H9 (cell line): ENCODE measurements around the gene TBC1D17. TPM values are rescaled to one million over a fixed set of nuclear protein-coding genes. Genes with fewer than 3 reads are reported as not detected.

Experiments
- DNase-seq: peaks from one replicate; pipeline ENCODE4 v3.0.0-alpha.2; 2017
- H2AFZ ChIP-seq: one replicate; pipeline ENCODE4 v1.6.1; 2013; ENCODE audit warnings: mild to moderate bottlenecking, low read length, control low read depth, moderate library complexity
- H2AK5ac ChIP-seq: 2 replicates; pipeline ENCODE4 v1.6.1; 2013; ENCODE audit warnings: low read length, control low read depth, mixed read lengths; ENCODE audit not compliant: insufficient read length
- H2BK120ac ChIP-seq: one replicate; pipeline ENCODE4 v1.6.1; 2013; ENCODE audit warnings: low read depth, mild to moderate bottlenecking, low read length, control low read depth, inconsistent platforms; ENCODE audit not compliant: poor library complexity, severe bottlenecking
- H2BK12ac ChIP-seq: 2 replicates; pipeline ENCODE4 v1.6.1; 2013; ENCODE audit warnings: low read length, control low read depth, mixed read lengths, low read depth; ENCODE audit not compliant: insufficient read length
- H2BK15ac ChIP-seq: 2 replicates; pipeline ENCODE4 v1.6.1; 2013; ENCODE audit warnings: low read depth, low read length, control low read depth
- H2BK20ac ChIP-seq: one replicate; pipeline ENCODE4 v1.6.1; 2013; ENCODE audit warnings: low read depth, mild to moderate bottlenecking, low read length, control low read depth, inconsistent platforms; ENCODE audit not compliant: poor library complexity, severe bottlenecking
- H2BK5ac ChIP-seq: 2 replicates; pipeline ENCODE4 v1.6.1; 2013; ENCODE audit warnings: low read length, control low read depth, mixed read lengths; ENCODE audit not compliant: insufficient read length
- H3K14ac ChIP-seq: 2 replicates; pipeline ENCODE4 v1.6.1; 2013; ENCODE audit warnings: low read length, control low read depth; ENCODE audit not compliant: insufficient read depth
- H3K18ac ChIP-seq: 2 replicates; pipeline ENCODE4 v1.6.1; 2013; ENCODE audit warnings: low read depth, mild to moderate bottlenecking, mixed read lengths, low read length, control low read depth; ENCODE audit not compliant: insufficient read length
- H3K23ac ChIP-seq: 2 replicates; pipeline ENCODE4 v1.6.1; 2013; ENCODE audit warnings: low read length, control low read depth, mixed read lengths, low read depth; ENCODE audit not compliant: insufficient read length
- H3K23me2 ChIP-seq: 2 replicates; pipeline ENCODE4 v1.6.1; 2013; ENCODE audit warnings: low read depth, mild to moderate bottlenecking, mixed read lengths, low read length, control low read depth; ENCODE audit not compliant: insufficient read length, poor library complexity, severe bottlenecking
- H3K27ac ChIP-seq: 2 replicates; pipeline ENCODE4 v1.5.1; 2013; ENCODE audit warnings: low read length, control low read depth, mixed read lengths, low read depth; ENCODE audit not compliant: insufficient read length
- H3K27me3 ChIP-seq: 2 replicates; pipeline ENCODE4 v1.6.1; 2013; ENCODE audit warnings: low read length, control low read depth, inconsistent platforms; ENCODE audit not compliant: insufficient read depth
- H3K4ac ChIP-seq: 2 replicates; pipeline ENCODE4 v1.6.1; 2013; ENCODE audit warnings: low read depth, mild to moderate bottlenecking, control low read depth, inconsistent platforms, low read length, moderate library complexity
- H3K4me1 ChIP-seq: 2 replicates; pipeline ENCODE4 v1.6.1; 2013; ENCODE audit warnings: low read length, control low read depth, inconsistent platforms; ENCODE audit not compliant: insufficient read depth
- H3K4me2 ChIP-seq: 2 replicates; pipeline ENCODE4 v1.6.1; 2013; ENCODE audit warnings: low read length, control low read depth, mixed read lengths; ENCODE audit not compliant: insufficient read length, insufficient read depth
- H3K56ac ChIP-seq: 2 replicates; pipeline ENCODE4 v1.6.1; 2013; ENCODE audit warnings: low read depth, mild to moderate bottlenecking, mixed read lengths, low read length, control low read depth; ENCODE audit not compliant: insufficient read length
- H3K79me1 ChIP-seq: 2 replicates; pipeline ENCODE4 v1.6.1; 2013; ENCODE audit warnings: low read depth, mild to moderate bottlenecking, moderate library complexity, low read length, control low read depth, inconsistent platforms; ENCODE audit not compliant: insufficient read depth, poor library complexity, severe bottlenecking
- H3K79me2 ChIP-seq: 2 replicates; pipeline ENCODE4 v1.6.1; 2013; ENCODE audit warnings: low read length, control low read depth, inconsistent platforms; ENCODE audit not compliant: insufficient read depth
- H3K9ac ChIP-seq: 2 replicates; pipeline ENCODE4 v1.6.1; 2013; ENCODE audit warnings: low read length, control low read depth, mixed read lengths; ENCODE audit not compliant: insufficient read length; ENCODE audit errors: extremely low read depth
- H3K9me3 ChIP-seq: one replicate; pipeline ENCODE4 v1.6.1; 2013; ENCODE audit warnings: low read depth, low read length, inconsistent platforms; ENCODE audit not compliant: control insufficient read depth
- H3T11ph ChIP-seq: one replicate; pipeline ENCODE4 v1.6.1; 2013; ENCODE audit warnings: mild to moderate bottlenecking, low read length, control low read depth, inconsistent platforms
- H4K20me1 ChIP-seq: one replicate; pipeline ENCODE4 v1.6.1; 2013; ENCODE audit not compliant: control insufficient read depth, insufficient read length, insufficient read depth
- H4K5ac ChIP-seq: 2 replicates; pipeline ENCODE4 v1.6.1; 2013; ENCODE audit warnings: low read depth, mild to moderate bottlenecking, mixed read lengths, low read length, control low read depth; ENCODE audit not compliant: insufficient read length
- H4K8ac ChIP-seq: replicated peaks from 2 replicates; pipeline ENCODE4 v1.6.1; 2013; ENCODE audit warnings: low read length, control low read depth, mixed read lengths, low read depth; ENCODE audit not compliant: insufficient read length
- H4K91ac ChIP-seq: 2 replicates; pipeline ENCODE4 v1.6.1; 2013; ENCODE audit warnings: low read depth, mild to moderate bottlenecking, moderate library complexity, mixed read lengths, low read length, control low read depth; ENCODE audit not compliant: insufficient read length
- H3K27ac Mint-ChIP-seq, 3 experiments: 2 replicates in 2 of 3; 3 replicates in 1 of 3; pipeline ENCODE4 v1.8.0; 2020 to 2021; ENCODE audit warnings: mixed read lengths in 3 of 3, mild to moderate bottlenecking in 1 of 3, moderate library complexity in 1 of 3
- H3K27me3 Mint-ChIP-seq: 2 replicates; pipeline ENCODE4 v1.8.0; 2021; ENCODE audit warnings: low read depth, mild to moderate bottlenecking, moderate library complexity, mixed read lengths
- H3K36me3 Mint-ChIP-seq, 3 experiments: 2 replicates in 2 of 3; 3 replicates in 1 of 3; pipeline ENCODE4 v1.8.0; 2020 to 2021; ENCODE audit warnings: low read depth in 3 of 3, mixed read lengths in 3 of 3; ENCODE audit not compliant: insufficient read depth in 1 of 3
- H3K4me1 Mint-ChIP-seq, 2 experiments: 2 replicates each; pipeline ENCODE4 v1.8.0; 2020; ENCODE audit warnings: mixed read lengths in 2 of 2
- H3K4me3 Mint-ChIP-seq, 2 experiments: 2 replicates in 1 of 2; 3 replicates in 1 of 2; pipeline ENCODE4 v1.8.0; 2020 to 2021; ENCODE audit warnings: mild to moderate bottlenecking in 2 of 2, mixed read lengths in 2 of 2, moderate library complexity in 1 of 2
- H3K9me3 Mint-ChIP-seq, 2 experiments: 2 replicates in 1 of 2; 3 replicates in 1 of 2; pipeline ENCODE4 v1.8.0; 2020; ENCODE audit warnings: mild to moderate bottlenecking in 2 of 2, mixed read lengths in 2 of 2, moderate library complexity in 1 of 2
- WGBS: extraction: QIAGEN DNeasy Blood & Tissue Kit; methylation state at CpG from one replicate; pipeline ENCODE4 v1.1.7; 2013; ENCODE audit warnings: missing lambda C conversion rate, low lambda C conversion rate, mixed read lengths; ENCODE audit not compliant: insufficient read length; ENCODE audit errors: extremely low coverage; 5-methylcytosine and 5-hydroxymethylcytosine counted together
- total RNA-seq: library from RNA; stranded (reverse); gene quantifications from 2 replicates; pipeline ENCODE4 v1.2.1, GENCODE V29; 2021
- TF ChIP-seq, protein P1 (sequence below): fragments of 200-600 bp; sonication (generic); conservative IDR thresholded peaks from 3 replicates; pipeline ENCODE4 v1.8.0; 2021; ENCODE audit warnings: antibody characterized with exemption, mild to moderate bottlenecking

TBC1D17 gene
- total RNA-seq, 1 experiment from 2014 or later = 33.6 TPM

- H3K36me3 Mint-ChIP-seq = peaks cover 15 to 40% (median 38%) of the 10 kb centered on the region in 3 experiments; a peak in 6 of 7 replicates
- H3K9me3 Mint-ChIP-seq = no peaks in the 10 kb centered on the region
- Histone ChIP-seq H3T11ph (no peak overlapping the region), H3K18ac (no peak overlapping the region), H2AK5ac (no peak overlapping the region), H3K4ac (no peak overlapping the region), H4K91ac (no peak overlapping the region), H3K23me2 (no peaks in the 10 kb centered on the region), H4K20me1 (no peaks in the 10 kb centered on the region), H2BK5ac (no peak overlapping the region), H3K79me1 (no peaks in the 10 kb centered on the region), H3K56ac (no peak overlapping the region), H3K9me3 (no peaks in the 10 kb centered on the region), H2BK15ac (no peak overlapping the region), H2BK20ac (no peak overlapping the region), H3K79me2 (no peaks in the 10 kb centered on the region), H3K4me2 (no peak overlapping the region), H2BK12ac (no peak overlapping the region), H3K27me3 (no peaks in the 10 kb centered on the region), H3K9ac (no peak overlapping the region), H3K23ac (no peak overlapping the region), H2AFZ (no peak overlapping the region), H4K5ac (no peak overlapping the region), H3K14ac (no peak overlapping the region), H2BK120ac (no peak overlapping the region), H3K4me1 (no peaks in the 10 kb centered on the region), H3K27ac (no peak overlapping the region), H4K8ac (no peak overlapping the region)
- TF ChIP-seq, protein P1, sequence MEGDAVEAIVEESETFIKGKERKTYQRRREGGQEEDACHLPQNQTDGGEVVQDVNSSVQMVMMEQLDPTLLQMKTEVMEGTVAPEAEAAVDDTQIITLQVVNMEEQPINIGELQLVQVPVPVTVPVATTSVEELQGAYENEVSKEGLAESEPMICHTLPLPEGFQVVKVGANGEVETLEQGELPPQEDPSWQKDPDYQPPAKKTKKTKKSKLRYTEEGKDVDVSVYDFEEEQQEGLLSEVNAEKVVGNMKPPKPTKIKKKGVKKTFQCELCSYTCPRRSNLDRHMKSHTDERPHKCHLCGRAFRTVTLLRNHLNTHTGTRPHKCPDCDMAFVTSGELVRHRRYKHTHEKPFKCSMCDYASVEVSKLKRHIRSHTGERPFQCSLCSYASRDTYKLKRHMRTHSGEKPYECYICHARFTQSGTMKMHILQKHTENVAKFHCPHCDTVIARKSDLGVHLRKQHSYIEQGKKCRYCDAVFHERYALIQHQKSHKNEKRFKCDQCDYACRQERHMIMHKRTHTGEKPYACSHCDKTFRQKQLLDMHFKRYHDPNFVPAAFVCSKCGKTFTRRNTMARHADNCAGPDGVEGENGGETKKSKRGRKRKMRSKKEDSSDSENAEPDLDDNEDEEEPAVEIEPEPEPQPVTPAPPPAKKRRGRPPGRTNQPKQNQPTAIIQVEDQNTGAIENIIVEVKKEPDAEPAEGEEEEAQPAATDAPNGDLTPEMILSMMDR = no peak
- no peaks in the 10 kb centered on the region for H3K27me3 Mint-ChIP-seq
- DNase-seq = no peak
- H3K27ac Mint-ChIP-seq = no peak overlapping the region
- H3K4me1 Mint-ChIP-seq = no peaks in the 10 kb centered on the region
- H3K4me3 Mint-ChIP-seq = no peak overlapping the region
- WGBS = no CpG with 5 or more reads among the region's 8 CpGs
Observed at GRCh38 chr19:49829200-49829599, 48.3 kb upstream of the TBC1D17 start.
